SK-N-SH (cell line): ENCODE data around the gene FHL2. TPM values are rescaled to one million over a fixed set of nuclear protein-coding genes. Genes with fewer than 3 reads are reported as not detected.

Experiments used
- CTCF ChIA-PET: fragments of 300-600, 350-600 bp; formaldehyde crosslinking; extraction: SDS; loops from one replicate; lab custom pipeline; 2021; lab: Yijun Ruan, JAX
- POLR2A ChIA-PET: fragments of 350-600 bp; sonication (Branson Sonifier 250); formaldehyde crosslinking; extraction: SDS; loops from one replicate; lab custom pipeline; 2020; ENCODE audit warnings: antibody characterized with exemption, inconsistent platforms; lab: Yijun Ruan, JAX
- DNase-seq: peaks from one replicate; pipeline ENCODE4 v3.0.0; 2012
- H2AFZ ChIP-seq: fragments of 200-600 bp; sonication (generic); 2 replicates; pipeline ENCODE4 v1.8.1; 2016; ENCODE audit warnings: antibody characterized with exemption, mild to moderate bottlenecking, low read depth
- H3F3A ChIP-seq: fragments of 200-600 bp; sonication (generic); replicated peaks from 2 replicates; pipeline ENCODE3; 2016; ENCODE audit warnings: antibody characterized with exemption, mild to moderate bottlenecking; ENCODE audit not compliant: insufficient read depth
- H3K27ac ChIP-seq, 2 experiments: fragments of 200-500 bp in 1 of 2; fragments of 200-600 bp in 1 of 2; sonication (Bioruptor generic) in 1 of 2; sonication (generic), shearing (Covaris generic) in 1 of 2; 2 replicates each; pipeline versions ENCODE4 v1.5.1 to v1.6.1; 2014 to 2016; ENCODE audit warnings: low read depth in 2 of 2, inconsistent platforms in 1 of 2, low read length in 1 of 2, mild to moderate bottlenecking in 1 of 2, mixed read lengths in 1 of 2
- H3K27me3 ChIP-seq: fragments of 200-600 bp; sonication (generic), shearing (Covaris generic); 2 replicates; pipeline ENCODE4 v1.6.1; 2016; ENCODE audit warnings: mixed run types; ENCODE audit not compliant: insufficient read depth
- H3K36me3 ChIP-seq, 2 experiments: fragments of 200-500 bp in 1 of 2; fragments of 200-600 bp in 1 of 2; sonication (Bioruptor generic) in 1 of 2; sonication (generic) in 1 of 2; replicated peaks in 1 of 2; 2 replicates each; pipeline versions ENCODE3 to v1.5.1; 2014 to 2016; ENCODE audit warnings: low read length in 1 of 2, mild to moderate bottlenecking in 1 of 2; ENCODE audit not compliant: insufficient read depth in 2 of 2, control insufficient read depth in 1 of 2
- H3K4me1 ChIP-seq, 2 experiments: fragments of 200-500 bp in 1 of 2; fragments of 200-600 bp in 1 of 2; sonication (Bioruptor generic) in 1 of 2; sonication (generic), shearing (Covaris generic) in 1 of 2; 2 replicates each; pipeline versions ENCODE4 v1.5.1 to v1.6.1; 2014 to 2016; ENCODE audit warnings: low read depth in 1 of 2, low read length in 1 of 2, mixed run types in 1 of 2; ENCODE audit not compliant: insufficient read depth in 2 of 2, control insufficient read depth in 1 of 2
- H3K4me2 ChIP-seq: fragments of 200-600 bp; sonication (generic), shearing (Covaris generic); 2 replicates; pipeline ENCODE4 v1.6.1; 2017; ENCODE audit warnings: mixed run types
- H3K4me3 ChIP-seq, 2 experiments: fragments of 200-500 bp in 1 of 2; fragments of 200-600 bp in 1 of 2; sonication (Bioruptor generic) in 1 of 2; sonication (generic), shearing (Covaris generic) in 1 of 2; 2 replicates each; pipeline versions ENCODE4 v1.5.1 to v1.8.1; 2014 to 2016; ENCODE audit warnings: low read depth in 2 of 2, inconsistent platforms in 1 of 2, low read length in 1 of 2, mild to moderate bottlenecking in 1 of 2, mixed read lengths in 1 of 2, moderate library complexity in 1 of 2
- H3K79me2 ChIP-seq: fragments of 200-600 bp; sonication (generic); 2 replicates; pipeline ENCODE4 v1.8.1; 2017; ENCODE audit warnings: mild to moderate bottlenecking; ENCODE audit not compliant: insufficient read depth
- H3K9ac ChIP-seq: fragments of 200-600 bp; sonication (generic); 2 replicates; pipeline ENCODE4 v1.6.1; 2017; ENCODE audit warnings: mixed run types
- H3K9me2 ChIP-seq: fragments of 200-600 bp; sonication (generic); 2 replicates; pipeline ENCODE4 v1.6.1; 2017; ENCODE audit warnings: mixed run types
- H3K9me3 ChIP-seq: fragments of 200-600 bp; sonication (generic); 2 replicates; pipeline ENCODE4 v1.6.1; 2017; ENCODE audit warnings: mixed run types, mild to moderate bottlenecking, moderate library complexity
- H4K20me1 ChIP-seq: fragments of 200-600 bp; sonication (generic); 2 replicates; pipeline ENCODE4 v1.6.1; 2017; ENCODE audit warnings: mild to moderate bottlenecking, mixed run types; ENCODE audit not compliant: insufficient read depth
- CHD2 ChIP-seq: fragments of 150-350 bp; IDR thresholded peaks from 2 replicates; pipeline ENCODE4 v1.6.1; 2018; ENCODE audit warnings: low read length; ENCODE audit not compliant: partially characterized antibody
- MXI1 ChIP-seq: IDR thresholded peaks from 2 replicates; pipeline ENCODE4 v1.6.1; 2012; ENCODE audit warnings: mild to moderate bottlenecking, low read depth, low read length, improper control_type of control experiment
- NRF1 ChIP-seq: IDR thresholded peaks from 2 replicates; pipeline ENCODE4 v1.6.1; 2012; ENCODE audit warnings: low read depth, mild to moderate bottlenecking, low read length
- RFX5 ChIP-seq: IDR thresholded peaks from 2 replicates; pipeline ENCODE4 v1.6.1; 2012; ENCODE audit warnings: mild to moderate bottlenecking, improper control_type of control experiment, low read length
- SIN3A ChIP-seq: IDR thresholded peaks from 2 replicates; pipeline ENCODE4 v1.6.1; 2012; ENCODE audit warnings: low read depth, mild to moderate bottlenecking, low read length, moderate library complexity, borderline replicate concordance
- TCF12 ChIP-seq: IDR thresholded peaks from 2 replicates; pipeline ENCODE4 v1.4.0; 2012
- TEAD4 ChIP-seq: IDR thresholded peaks from 2 replicates; pipeline ENCODE4 v1.4.0; 2012; ENCODE audit warnings: mild to moderate bottlenecking, borderline replicate concordance; ENCODE audit not compliant: insufficient read depth
- WGBS: methylation state at CpG from one replicate; pipeline ENCODE4 v1.1.6; 2017; ENCODE audit warnings: low lambda C conversion rate; 5-methylcytosine and 5-hydroxymethylcytosine counted together
- polyA plus RNA-seq, 3 experiments: library from polyadenylated mRNA; depleted of rRNA; stranded (reverse); fragments of >200 nt; gene quantifications; 2 replicates each; pipeline ENCODE4 v1.2.3, GENCODE V29; 2012
- TF ChIP-seq, protein P1 (sequence below): IDR thresholded peaks from 2 replicates; pipeline ENCODE4 v1.4.0; 2012; ENCODE audit warnings: low read depth, borderline replicate concordance
- TF ChIP-seq, protein P2 (sequence below): fragments of 200-600 bp; sonication (generic); IDR thresholded peaks from 2 replicates; pipeline ENCODE4 v1.6.1; 2017; ENCODE audit warnings: antibody characterized with exemption, mild to moderate bottlenecking, moderate library complexity
- TF ChIP-seq, protein P3 (sequence below): fragments of 150-350 bp; IDR thresholded peaks from 2 replicates; pipeline ENCODE4 v1.6.1; 2017; ENCODE audit warnings: antibody characterized with exemption, low read length, low read depth, borderline replicate concordance
- TF ChIP-seq, protein P4 (sequence below): IDR thresholded peaks from 2 replicates; pipeline ENCODE4 v1.4.0; 2012; ENCODE audit warnings: low read depth, borderline replicate concordance
- TF ChIP-seq, protein P5 (sequence below): fragments of 150-350 bp; IDR thresholded peaks from 2 replicates; pipeline ENCODE4 v1.6.1; 2016; ENCODE audit warnings: mild to moderate bottlenecking, low read depth, low read length
- TF ChIP-seq, protein P6 (sequence below): IDR thresholded peaks from 2 replicates; pipeline ENCODE4 v1.6.1; 2012; ENCODE audit warnings: mild to moderate bottlenecking, low read depth, low read length, moderate library complexity

FHL2 gene
- polyA plus RNA-seq, 1 of the 3 experiments (the other 2 are of a cell fraction), result 31.7 TPM

DNA sequence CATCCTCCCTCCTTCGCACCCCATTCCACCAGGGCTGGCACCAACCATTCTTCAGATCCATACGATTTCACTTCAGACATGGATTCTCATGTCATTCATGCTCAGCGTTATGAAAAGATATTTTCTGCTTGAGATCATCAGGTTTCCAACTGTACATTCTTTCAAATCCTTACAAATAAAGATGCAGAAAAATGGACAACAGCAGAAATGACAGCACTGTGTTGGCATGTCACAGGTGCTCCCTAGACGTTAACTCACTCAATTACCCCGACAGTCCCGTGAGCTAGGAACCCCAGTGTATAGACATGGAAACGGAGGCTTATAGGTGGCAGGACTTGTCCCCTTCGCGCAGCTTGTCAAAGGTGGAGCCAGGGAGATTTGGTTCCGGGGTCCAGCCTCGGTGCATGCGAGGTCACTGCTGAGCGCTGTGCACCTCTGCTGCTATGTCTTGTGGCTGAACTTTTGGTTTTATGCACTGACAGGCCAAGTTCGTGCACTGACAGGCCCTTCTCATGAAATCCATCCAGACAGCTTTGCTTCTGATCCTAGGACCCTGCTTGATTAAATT, 17.7 kb downstream of the FHL2 start:
- TF ChIP-seq TCF12, result no peak
- no peak for TF ChIP-seq NRF1
- no peak for TF ChIP-seq CHD2
- no peak for TF ChIP-seq SIN3A
- TF ChIP-seq, protein P1, sequence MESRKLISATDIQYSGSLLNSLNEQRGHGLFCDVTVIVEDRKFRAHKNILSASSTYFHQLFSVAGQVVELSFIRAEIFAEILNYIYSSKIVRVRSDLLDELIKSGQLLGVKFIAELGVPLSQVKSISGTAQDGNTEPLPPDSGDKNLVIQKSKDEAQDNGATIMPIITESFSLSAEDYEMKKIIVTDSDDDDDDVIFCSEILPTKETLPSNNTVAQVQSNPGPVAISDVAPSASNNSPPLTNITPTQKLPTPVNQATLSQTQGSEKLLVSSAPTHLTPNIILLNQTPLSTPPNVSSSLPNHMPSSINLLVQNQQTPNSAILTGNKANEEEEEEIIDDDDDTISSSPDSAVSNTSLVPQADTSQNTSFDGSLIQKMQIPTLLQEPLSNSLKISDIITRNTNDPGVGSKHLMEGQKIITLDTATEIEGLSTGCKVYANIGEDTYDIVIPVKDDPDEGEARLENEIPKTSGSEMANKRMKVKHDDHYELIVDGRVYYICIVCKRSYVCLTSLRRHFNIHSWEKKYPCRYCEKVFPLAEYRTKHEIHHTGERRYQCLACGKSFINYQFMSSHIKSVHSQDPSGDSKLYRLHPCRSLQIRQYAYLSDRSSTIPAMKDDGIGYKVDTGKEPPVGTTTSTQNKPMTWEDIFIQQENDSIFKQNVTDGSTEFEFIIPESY, result no peak
- TF ChIP-seq MXI1, result no peak
- TF ChIP-seq, protein P2, sequence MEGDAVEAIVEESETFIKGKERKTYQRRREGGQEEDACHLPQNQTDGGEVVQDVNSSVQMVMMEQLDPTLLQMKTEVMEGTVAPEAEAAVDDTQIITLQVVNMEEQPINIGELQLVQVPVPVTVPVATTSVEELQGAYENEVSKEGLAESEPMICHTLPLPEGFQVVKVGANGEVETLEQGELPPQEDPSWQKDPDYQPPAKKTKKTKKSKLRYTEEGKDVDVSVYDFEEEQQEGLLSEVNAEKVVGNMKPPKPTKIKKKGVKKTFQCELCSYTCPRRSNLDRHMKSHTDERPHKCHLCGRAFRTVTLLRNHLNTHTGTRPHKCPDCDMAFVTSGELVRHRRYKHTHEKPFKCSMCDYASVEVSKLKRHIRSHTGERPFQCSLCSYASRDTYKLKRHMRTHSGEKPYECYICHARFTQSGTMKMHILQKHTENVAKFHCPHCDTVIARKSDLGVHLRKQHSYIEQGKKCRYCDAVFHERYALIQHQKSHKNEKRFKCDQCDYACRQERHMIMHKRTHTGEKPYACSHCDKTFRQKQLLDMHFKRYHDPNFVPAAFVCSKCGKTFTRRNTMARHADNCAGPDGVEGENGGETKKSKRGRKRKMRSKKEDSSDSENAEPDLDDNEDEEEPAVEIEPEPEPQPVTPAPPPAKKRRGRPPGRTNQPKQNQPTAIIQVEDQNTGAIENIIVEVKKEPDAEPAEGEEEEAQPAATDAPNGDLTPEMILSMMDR, result no peak
- TF ChIP-seq, protein P3, sequence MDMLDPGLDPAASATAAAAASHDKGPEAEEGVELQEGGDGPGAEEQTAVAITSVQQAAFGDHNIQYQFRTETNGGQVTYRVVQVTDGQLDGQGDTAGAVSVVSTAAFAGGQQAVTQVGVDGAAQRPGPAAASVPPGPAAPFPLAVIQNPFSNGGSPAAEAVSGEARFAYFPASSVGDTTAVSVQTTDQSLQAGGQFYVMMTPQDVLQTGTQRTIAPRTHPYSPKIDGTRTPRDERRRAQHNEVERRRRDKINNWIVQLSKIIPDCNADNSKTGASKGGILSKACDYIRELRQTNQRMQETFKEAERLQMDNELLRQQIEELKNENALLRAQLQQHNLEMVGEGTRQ, result no peak

DNA sequence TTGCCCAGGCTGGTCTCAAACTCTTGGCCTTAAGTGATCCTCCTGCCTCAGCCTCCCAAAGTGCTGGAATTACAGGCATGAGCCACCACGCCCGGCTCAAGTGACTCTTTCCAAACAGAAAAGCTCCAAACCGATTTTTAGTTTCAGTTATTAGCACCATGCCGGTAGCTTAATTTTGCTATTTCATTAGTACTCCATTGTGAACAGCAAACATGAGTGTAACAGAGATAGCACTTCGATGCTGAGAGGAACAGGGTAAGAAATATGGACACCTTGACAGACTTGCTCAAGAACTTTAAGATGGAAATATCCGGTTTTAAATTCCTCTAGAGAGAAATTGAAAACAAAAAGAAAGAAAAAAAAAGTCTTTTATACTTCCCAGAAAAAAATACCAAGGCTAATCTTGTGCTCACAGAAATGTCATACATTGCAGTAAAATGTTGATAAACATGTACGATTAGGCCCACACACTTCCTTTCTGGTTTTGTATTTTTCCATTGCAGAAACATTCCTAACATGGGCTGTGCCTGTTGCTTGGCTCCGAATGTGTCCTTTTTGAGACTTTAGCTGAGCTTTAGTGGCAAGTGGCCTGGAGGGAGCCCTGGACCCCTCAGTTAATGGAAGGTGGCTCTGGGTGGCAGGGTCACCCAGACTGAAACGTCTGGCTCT, 18.3 kb downstream of the FHL2 start:
- H3K27me3 ChIP-seq, result no peaks in the 10 kb centered on the region
- ChIA-PET CTCF (interaction anchor here (1.4 to 3.5 kb wide), 2 partner anchors 18 to 141 kb away, joined by 3 to 16 read pairs; partner anchors contain the start of gene FHL2), POLR2A (no interaction called here)
- H3K4me2 ChIP-seq, result no peak overlapping the region
- peaks cover 15 to 43% of the 10 kb centered on the region in 2 experiments for H3K36me3 ChIP-seq
- no peaks in the 10 kb centered on the region for H3K9me3 ChIP-seq
- no peak overlapping the region for H3K9ac ChIP-seq
- H3F3A ChIP-seq, result peaks cover 5% of the 10 kb centered on the region
- no peak overlapping the region for H2AFZ ChIP-seq
- peaks cover 71% of the 10 kb centered on the region; the same call in 1 of the 2 replicates for H3K79me2 ChIP-seq
- no peaks in the 10 kb centered on the region for H3K9me2 ChIP-seq
- H4K20me1 ChIP-seq, result peaks cover 11% of the 10 kb centered on the region; the same call in 1 of the 2 replicates
- no peak overlapping the region for H3K4me3 ChIP-seq
- no peak for DNase-seq
- peaks cover 6% of the 10 kb centered on the region in 2 experiments; a peak in 1 of 4 replicates for H3K4me1 ChIP-seq
- WGBS, result 82% methylated on average over 9 of the region's 9 CpGs
- H3K27ac ChIP-seq, result no peak overlapping the region
- TF ChIP-seq, protein P4, sequence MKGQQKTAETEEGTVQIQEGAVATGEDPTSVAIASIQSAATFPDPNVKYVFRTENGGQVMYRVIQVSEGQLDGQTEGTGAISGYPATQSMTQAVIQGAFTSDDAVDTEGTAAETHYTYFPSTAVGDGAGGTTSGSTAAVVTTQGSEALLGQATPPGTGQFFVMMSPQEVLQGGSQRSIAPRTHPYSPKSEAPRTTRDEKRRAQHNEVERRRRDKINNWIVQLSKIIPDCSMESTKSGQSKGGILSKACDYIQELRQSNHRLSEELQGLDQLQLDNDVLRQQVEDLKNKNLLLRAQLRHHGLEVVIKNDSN, result no peak
- TF ChIP-seq TEAD4 (no peak), RFX5 (no peak)
- TF ChIP-seq, protein P5, sequence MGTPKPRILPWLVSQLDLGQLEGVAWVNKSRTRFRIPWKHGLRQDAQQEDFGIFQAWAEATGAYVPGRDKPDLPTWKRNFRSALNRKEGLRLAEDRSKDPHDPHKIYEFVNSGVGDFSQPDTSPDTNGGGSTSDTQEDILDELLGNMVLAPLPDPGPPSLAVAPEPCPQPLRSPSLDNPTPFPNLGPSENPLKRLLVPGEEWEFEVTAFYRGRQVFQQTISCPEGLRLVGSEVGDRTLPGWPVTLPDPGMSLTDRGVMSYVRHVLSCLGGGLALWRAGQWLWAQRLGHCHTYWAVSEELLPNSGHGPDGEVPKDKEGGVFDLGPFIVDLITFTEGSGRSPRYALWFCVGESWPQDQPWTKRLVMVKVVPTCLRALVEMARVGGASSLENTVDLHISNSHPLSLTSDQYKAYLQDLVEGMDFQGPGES, result no peak
- TF ChIP-seq, protein P6, sequence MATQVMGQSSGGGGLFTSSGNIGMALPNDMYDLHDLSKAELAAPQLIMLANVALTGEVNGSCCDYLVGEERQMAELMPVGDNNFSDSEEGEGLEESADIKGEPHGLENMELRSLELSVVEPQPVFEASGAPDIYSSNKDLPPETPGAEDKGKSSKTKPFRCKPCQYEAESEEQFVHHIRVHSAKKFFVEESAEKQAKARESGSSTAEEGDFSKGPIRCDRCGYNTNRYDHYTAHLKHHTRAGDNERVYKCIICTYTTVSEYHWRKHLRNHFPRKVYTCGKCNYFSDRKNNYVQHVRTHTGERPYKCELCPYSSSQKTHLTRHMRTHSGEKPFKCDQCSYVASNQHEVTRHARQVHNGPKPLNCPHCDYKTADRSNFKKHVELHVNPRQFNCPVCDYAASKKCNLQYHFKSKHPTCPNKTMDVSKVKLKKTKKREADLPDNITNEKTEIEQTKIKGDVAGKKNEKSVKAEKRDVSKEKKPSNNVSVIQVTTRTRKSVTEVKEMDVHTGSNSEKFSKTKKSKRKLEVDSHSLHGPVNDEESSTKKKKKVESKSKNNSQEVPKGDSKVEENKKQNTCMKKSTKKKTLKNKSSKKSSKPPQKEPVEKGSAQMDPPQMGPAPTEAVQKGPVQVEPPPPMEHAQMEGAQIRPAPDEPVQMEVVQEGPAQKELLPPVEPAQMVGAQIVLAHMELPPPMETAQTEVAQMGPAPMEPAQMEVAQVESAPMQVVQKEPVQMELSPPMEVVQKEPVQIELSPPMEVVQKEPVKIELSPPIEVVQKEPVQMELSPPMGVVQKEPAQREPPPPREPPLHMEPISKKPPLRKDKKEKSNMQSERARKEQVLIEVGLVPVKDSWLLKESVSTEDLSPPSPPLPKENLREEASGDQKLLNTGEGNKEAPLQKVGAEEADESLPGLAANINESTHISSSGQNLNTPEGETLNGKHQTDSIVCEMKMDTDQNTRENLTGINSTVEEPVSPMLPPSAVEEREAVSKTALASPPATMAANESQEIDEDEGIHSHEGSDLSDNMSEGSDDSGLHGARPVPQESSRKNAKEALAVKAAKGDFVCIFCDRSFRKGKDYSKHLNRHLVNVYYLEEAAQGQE, result no peak

More for the DNA sequence above, 17.7 kb downstream of the FHL2 start:
- peaks cover 6% of the 10 kb centered on the region in 2 experiments; a peak in 1 of 4 replicates for H3K4me1 ChIP-seq
- H3K27ac ChIP-seq, result no peak overlapping the region
- no peak overlapping the region for H3K9ac ChIP-seq
- H2AFZ ChIP-seq, result no peak overlapping the region
- H3K27me3 ChIP-seq, result no peaks in the 10 kb centered on the region
- H3K9me2 ChIP-seq, result no peaks in the 10 kb centered on the region
- 89% methylated on average over 14 of the region's 14 CpGs for WGBS
- H3K9me3 ChIP-seq, result no peaks in the 10 kb centered on the region
- DNase-seq, result no peak
- H3K4me3 ChIP-seq, result no peak overlapping the region
- H3K79me2 ChIP-seq, result peaks cover 71% of the 10 kb centered on the region; the same call in 1 of the 2 replicates
- peaks cover 15% of the 10 kb centered on the region; the same call in 1 of the 2 replicates for H4K20me1 ChIP-seq
- peaks cover 21 to 41% of the 10 kb centered on the region in 2 experiments for H3K36me3 ChIP-seq
- H3F3A ChIP-seq, result peaks cover 5% of the 10 kb centered on the region
- ChIA-PET CTCF (interaction anchor here (1.4 to 3.5 kb wide), 2 partner anchors 17 to 140 kb away, joined by 3 to 16 read pairs; partner anchors contain the start of gene FHL2), POLR2A (no interaction called here)
- no peak overlapping the region for H3K4me2 ChIP-seq
